Erythroblast (primary cell): ENCODE results near the gene SHB.

Experiments used
- GATA1 ChIP-seq: IDR thresholded peaks from 2 replicates; pipeline ENCODE4 v1.6.1; 2011; ENCODE audit warnings: low read depth, mild to moderate bottlenecking, control low read depth, low read length, moderate library complexity
- POLR2A ChIP-seq: IDR thresholded peaks from 2 replicates; pipeline ENCODE4 v1.6.1; 2011; ENCODE audit warnings: mild to moderate bottlenecking, low read length

DNA sequence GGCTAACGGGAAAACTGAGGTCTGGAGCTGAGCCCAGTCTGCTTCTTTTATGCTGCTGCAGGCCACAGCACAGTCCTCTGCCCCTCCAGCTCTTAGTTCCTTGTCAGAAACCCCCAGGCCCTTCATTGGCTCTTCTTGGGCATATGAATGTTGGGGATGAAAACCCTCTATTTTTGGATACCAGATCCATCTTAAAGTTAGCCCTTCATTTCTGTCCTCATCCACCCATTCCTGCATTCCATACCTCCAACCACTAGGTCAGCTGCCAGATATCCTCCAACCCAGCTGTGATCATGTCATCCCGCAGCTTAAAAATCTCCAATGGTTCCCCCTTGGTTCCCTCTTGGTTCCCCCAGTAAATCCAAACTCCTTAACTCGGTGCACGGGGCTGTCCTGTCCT lies 163.3 kb downstream of the SHB start:
- TF ChIP-seq POLR2A (no peak), GATA1 (no peak)
